H4 (cell line): Measurements from ENCODE around the gene NOTCH2. TPM values are rescaled to one million over a fixed set of nuclear protein-coding genes. Genes with fewer than 3 reads are reported as not detected.

Experiments
- DNase-seq: peaks from one replicate; pipeline ENCODE4 v3.0.0-alpha.2; 2015; ENCODE audit warnings: low spot score
- total RNA-seq: library from RNA; depleted of rRNA; stranded (reverse); fragments of >200 nt; shearing (Covaris generic); gene quantifications from 2 replicates; pipeline ENCODE4 v1.2.3, GENCODE V29; 2014; rRNA removed

The NOTCH2 gene
- total RNA-seq, 1 experiment from 2014 or later = 58.7 TPM

DNA sequence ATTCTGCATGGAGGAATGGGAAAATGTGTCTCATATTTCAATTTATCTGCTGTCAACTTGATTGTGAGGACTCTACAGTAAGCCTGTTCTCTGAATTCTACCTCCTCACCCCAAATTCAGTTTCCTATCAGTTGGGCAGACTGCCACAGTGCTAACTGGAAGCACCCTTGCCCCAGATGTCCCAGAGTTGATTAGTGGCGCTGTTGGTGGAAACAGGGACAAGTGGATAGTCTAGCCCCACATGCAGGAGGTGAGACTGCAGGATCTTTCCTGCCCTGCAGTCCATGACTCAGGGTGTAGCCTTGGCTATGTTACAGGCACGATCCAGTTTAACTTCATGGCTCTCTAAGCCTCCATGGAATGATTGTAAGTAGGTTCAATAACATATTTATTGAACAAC is 195.3 kb downstream of the NOTCH2 start:
- no peak for DNase-seq

DNA sequence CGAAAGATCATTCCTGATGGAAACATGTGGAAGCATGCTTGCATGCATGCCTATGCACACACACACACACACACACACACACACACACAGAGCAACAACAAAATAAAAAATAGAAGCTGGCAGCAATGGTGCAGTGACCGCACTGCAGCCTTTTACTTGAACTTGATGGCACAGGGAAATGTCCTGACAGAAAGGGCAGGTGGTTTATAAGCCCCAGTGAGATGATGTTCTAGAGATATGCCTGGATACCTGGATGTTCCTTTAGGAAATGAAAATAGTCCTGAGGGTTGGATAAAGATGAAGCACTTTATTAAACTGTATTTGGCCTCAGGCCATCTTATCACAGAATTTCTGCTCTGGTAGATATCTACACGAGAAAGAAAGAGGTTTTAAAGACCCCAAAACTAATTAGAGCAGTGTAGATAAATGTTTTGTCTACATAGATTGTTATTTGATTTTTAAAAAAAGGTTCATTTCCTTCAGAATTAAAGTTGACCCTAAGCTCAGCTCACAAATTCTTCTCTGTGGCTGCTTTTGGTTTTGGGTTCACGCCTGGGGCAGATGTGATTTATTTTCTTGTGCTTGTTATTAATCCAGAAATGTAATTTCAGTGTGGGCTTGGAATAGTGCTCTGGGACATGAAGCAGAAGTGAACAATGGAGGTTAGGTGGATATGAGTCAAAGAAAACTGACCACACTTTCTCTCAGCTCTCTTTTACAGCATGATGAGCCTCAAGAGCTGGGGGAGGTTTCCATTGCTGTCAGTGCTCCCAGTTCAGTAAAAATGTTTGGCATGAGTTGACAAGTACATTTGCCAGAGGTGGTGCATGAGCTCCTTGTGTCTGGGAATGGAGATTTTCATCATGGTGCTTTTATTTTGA is 196.1 kb downstream of the NOTCH2 start:
- DNase-seq = no peak

DNA sequence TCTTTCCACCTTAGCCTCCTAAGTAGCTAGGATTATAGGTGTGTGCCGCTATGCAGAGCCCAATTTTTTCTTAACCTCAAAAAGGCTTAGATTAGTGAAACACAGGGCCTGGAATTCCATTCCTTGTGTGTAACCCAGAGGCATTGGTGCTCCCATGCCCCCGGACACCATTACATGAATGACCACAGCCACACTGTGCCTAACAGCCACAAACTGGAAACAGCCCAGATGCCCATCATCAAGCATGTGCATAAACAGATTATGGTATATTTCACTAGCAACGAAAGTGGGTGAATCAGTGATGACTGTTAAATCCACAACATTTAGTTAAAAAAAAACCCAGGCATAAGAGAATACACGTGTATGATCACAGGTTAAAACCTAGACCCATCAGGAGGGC is 197.6 kb downstream of the NOTCH2 start:
- DNase-seq = no peak

DNA sequence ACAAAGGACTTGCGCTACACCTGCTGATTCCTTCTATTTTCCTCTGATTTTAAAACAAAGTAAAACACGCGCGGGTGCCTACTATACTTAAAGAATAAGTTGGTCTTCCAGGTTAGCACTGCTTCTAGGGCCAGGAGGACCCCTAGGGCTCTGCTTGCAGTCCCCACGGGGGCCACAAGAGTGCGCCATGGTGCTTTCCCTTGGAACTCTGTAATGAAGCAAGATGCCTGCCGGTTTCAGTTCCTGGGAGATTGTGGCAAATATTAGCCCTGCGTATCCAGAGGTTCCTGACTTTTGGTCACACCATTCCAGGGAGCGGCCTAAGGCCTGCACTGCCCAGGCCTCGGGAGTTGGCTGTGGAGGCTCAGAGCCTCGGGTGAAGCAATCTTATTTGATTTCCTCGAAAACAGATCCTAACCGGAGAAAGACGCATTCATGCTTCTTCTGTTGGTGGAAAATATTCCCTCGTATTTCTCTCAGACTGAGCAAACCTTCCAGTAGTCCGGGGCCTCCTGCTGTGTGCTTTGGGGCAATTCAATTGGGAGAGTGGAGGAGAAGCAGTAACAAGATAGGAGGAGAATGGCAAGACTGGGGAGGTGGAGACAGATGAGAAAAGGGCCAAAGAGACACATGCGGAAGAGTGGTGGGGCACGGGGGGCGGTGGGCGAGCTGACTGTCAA is 198.4 kb downstream of the NOTCH2 start:
- peak; percentile 74 for DNase-seq

DNA sequence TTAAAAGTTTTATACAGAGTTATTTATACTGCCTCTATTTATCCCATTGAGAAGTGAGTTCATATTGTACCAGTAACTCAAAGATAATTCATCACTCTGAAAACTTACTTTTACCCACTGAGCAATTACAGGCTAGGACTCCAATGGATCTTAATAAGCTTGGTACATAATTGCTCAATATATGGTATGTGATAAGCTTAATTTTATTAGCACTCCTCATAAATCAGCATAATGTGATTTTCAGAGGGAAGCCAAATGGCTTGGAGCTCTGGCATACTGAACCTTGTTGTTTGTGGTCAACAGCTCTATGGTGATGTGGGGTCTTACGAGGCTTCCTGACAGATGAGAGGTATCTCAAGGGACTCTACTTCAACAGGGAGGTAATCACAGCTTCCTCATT is 199.5 kb downstream of the NOTCH2 start:
- DNase-seq = no peak

DNA sequence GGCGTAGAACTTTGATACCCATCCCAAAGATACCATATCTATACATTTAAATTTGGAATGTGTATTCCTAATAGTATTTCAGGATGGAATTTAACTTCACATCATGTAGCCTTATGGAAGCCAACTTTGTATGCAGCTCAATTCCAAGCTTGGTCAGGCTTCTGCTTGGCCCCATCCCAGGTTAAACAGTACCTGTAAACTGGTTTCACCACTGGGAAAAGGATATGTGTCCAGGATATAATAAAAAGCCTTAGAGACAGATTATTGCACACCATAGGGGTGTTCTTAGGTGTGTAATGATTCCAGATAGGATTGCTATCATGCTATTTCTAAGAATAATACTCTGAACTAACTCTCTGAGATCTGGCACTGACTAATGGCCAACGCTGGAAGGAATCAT is 201.3 kb downstream of the NOTCH2 start:
- no peak for DNase-seq

DNA sequence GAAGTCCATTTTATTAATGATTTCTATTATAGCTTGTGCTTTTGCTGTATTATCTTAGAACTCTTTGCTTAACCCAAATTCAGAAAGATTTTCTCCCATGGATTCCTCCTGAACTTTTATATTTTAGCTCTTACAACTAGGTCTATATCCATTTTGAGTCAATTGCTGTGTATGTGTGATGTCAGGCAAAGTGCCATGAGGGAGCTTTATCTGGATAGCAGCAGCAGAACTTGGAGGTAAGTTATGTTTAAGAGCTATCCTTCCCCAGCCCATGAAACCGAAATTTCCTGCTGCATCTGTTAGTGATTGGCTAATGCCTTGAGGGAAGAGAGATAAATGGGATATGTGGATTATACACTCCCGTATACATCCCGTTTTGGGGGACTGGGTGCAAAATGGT is 203.0 kb downstream of the NOTCH2 start:
- no peak for DNase-seq

DNA sequence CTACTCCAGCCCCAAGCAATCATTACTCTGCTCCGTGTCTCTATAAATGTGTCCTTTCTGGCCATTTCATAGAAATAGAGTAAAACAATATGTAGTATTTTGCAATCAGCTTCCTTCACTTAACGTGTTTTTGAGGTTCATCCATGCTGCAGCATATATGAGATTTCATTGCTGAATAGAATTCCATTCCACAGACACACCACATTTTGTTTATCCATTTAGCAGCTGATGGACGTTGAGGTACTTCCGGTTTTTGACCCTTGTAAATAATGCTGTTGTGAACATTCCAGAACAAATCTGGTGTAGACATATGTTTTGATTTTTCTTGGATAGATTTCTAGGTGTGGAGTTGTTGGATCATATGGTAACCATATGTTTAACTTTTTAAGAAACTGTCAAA is 203.8 kb downstream of the NOTCH2 start:
- no peak for DNase-seq

DNA sequence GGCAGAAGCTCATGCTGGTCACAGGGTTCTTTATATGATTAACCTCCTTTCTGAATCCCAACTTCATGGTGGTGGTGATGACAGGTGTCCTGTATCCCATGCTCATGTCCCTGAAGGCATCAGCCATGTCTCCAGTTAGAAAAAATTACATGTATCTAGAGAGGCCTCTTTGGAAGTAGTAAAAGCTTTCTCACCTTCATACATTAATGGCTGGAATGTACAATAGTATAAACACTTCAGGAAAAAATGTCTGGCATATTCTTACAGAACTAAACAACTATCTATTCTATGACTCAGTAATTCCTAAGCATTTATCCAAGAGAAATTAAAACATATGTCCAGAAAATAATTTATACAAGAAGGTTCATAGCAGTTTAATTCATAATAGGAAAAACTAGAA is 207.2 kb downstream of the NOTCH2 start:
- no peak for DNase-seq

Other genes starting within 250 kb of the NOTCH2 start
- gene ADAM30, start 173.1 kb downstream of the NOTCH2 start, total RNA-seq = not detected in 2 replicates
- gene SEC22B, start 106.9 kb upstream of the NOTCH2 start, total RNA-seq = 35.7 and 41.4 TPM in 2 replicates